Stimulated activated CD8-positive, alpha-beta memory T cell treated with anti-CD3 and anti-CD28 coated beads, Interleukin-4, amount 100 ng/mL, for 24 hours (primary cell): Measurements from ENCODE around the gene PLSCR1.

Experiments used
- DNase-seq: peaks from one replicate; pipeline ENCODE4 v3.0.0-alpha.2; 2020; ENCODE audit warnings: low read depth

PLSCR1 gene

DNA sequence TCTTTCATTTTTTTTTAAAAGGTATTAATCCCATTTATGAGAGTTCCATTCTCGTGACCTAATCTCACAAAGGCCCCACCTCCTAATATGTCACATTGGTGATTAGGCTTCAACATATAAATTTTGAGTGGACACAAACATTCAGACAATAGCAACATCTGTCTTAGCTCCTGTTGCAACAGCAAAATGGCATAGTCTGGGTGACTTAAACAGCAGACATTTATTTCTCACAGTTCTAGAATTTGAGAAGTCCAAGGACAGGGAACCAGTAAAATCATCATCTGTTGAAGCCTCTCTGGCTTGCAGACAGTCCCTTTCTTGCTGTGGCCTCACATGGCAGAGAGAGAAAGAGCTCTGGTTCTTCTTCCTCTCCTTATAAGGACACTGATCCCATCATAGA, 71.8 kb downstream of the PLSCR1 start:
- DNase-seq: no peak

DNA sequence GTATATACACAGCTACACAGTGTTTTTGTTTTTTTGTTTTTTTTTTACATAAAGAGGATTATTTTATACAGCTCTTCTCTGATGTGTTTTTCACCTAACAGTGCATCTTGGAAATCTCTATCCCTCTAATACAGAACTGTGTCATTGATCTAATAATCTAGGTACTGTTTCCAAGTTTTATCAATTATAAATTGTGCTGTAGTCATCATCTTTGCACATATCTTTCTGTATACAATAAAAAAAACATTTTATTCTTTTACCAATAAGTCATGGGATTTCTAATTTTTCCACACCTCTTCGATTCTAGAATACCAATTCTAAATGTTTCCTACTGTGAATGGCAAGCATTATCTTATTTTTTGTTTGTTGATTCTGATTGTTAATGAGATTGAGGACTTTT, 73.4 kb downstream of the PLSCR1 start:
- DNase-seq: no peak

DNA sequence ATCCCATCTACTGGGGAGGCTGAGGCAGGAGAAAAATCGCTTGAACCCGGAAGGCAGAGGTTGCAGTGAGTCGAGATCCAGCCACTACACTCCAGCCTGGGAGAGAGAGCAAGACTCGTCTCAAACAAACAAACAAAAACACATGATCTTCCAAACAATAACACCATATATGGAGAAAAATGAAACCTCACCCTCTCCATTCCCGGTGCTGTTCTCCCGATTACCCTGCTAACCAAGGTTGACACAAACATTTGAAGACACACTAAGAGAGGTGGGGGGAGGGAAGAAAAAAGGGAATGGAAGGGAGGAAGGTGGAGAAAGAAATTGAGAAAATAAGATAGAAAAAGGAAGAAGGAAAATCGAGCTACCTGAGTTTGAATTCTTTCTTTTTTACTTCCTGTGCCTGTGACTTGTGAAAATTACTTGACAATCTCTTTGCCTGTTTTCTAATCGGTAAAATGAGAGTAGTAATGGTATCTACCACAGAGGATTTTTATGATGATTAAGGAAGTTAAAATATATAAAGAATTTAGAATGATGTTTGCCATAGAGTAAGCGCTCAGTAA, 73.9 kb downstream of the PLSCR1 start:
- no peak for DNase-seq

DNA sequence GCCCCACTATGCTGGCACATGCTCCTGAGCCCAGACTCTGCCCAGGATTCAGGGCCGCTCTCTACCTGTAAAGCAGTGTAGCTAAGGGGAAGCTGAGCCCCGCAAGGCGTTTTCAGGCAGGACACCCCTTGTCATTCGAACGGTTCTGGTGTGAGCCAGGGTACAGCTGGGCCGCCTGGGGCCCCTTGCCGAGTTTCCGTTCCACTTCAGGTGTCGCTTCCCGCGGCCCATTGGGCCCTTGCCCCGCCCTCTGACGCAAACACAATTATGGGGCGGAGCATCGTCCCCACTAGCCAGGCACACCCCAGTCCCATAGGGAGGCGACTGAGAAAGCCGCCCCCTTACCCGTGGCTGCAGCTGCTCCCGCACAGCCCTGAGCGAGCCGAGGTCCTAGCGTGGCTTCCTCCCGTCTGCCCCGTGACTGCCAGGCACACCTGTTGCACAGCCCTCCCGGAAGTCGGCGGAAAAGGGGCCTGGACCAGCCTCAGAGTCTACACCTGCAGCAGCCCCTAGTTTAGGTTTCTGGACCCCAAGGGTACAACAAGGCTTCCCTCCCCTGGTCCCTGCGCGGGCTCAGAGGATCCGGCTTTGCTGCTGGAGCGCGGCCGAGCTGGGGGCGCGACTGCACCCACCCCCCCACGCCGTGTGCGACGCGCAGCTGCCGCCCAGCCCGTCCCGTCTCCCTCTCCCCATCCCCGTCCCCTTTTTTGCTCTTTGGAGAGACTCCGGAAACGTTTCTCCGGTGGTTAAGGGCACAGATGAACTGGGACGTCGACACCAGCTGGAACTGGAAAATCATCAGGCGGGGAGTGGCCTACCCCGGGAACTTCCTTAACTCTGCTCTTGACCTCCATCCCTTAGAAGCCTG, 75.0 kb downstream of the PLSCR1 start, which contains the start of gene PLSCR2:
PLSCR2 (minus strand) TSS at position 412 of the 868 bp plus-strand sequence. CDS start 9,657 bp downstream, outside the sequence.
- peak; percentile 55 for DNase-seq

DNA sequence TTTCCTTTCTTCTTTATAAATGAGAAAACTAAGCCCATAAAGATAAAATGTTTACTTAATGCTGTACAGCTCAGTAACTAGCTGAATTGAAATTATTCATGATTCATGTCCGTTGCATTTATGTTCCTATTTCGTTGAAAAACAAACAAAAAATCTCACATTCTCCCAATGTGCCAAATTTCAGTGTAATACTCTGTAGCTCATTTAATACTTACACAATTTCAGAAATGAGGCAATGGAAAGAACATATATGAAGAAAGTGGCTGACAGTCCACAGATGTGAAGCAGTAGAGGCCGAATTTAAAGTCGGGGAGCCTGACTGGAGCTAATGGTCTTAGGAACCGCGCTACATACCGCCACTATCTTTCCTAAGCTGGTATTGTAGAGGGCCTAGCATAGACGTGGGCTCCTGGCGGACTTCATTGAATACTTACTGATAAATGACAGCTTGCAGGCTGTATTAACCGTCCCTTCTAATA, 75.7 kb downstream of the PLSCR1 start:
- no peak for DNase-seq

DNA sequence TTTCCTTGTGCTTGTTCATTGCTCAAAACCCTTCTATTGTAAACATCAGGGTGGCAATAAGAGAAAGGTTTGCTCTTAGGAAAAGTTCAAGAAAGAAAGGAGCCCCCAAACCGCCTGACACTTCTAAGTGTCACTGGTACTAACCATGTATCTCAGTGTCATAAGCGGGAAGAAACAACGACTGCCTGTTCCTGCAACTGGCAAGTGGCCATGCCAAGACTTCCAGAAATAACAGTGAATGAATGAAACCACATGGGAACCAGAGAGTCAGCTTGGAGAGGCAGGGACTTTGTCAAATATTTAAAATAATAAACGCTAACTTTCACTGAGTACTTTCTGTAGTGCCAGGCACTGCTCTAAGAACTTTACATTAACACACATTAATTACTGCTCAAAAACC, 76.2 kb downstream of the PLSCR1 start:
- no peak for DNase-seq

DNA sequence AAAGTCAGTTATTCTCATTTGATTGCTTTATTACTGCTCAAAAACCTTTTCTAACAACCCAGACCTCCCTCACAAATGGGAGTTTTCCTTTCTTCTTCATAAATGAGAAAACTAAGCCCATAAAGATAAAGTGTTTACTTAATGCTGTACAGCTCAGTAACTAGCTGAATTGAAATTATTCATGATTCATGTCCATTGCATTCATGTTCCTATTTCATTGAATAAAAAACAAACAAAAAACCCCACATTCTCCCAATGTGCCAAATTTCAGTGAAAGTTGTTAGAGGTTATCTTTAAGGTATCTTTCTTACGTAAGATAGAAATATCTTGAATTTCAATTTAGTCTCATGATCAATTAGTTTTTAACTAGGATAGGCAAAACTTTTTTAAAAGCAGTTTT, 77.8 kb downstream of the PLSCR1 start:
- no peak for DNase-seq

DNA sequence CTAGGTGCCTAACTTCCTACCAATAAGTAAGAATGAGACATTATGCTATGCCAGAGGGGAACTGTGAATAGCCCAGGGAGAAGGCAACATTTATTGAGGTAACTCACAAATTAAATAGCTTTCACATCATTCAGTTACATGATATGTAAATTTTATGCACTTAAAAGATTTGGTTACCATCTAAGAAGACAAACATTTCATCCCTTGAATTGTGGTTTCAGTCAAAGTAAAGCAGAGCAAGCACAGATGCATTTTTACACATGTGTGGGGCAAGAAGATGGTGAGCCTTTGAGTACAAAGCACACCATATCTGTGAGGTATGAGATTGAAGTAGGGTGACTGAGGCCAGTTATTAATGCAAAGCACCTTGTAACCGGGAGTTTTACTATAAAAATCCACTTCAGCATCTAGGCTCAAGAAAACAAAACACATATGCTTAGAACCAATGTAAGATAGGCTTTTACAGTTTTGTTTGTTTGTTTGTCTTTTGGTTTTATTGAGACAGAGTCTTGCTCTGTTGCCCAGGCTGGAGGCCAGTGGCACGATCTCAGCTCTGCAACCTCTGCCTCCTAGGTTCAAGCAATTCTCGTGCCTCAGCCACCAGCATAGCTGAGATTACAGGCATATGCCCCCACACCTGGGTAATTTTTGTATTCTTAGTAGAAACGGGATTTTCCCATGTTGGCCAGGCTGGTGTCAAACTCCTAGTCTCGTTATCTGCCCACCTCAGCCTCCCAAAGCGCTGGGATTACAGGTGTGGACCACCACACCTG, 78.5 kb downstream of the PLSCR1 start:
- no peak for DNase-seq
